NCI-H1105 (cell line): ENCODE measurements around the gene MUC6.
"Not testable (repeated sequence)": the region's sequence is repeated elsewhere in the genome, so short reads cannot be mapped to it uniquely, and the experiment has no call there.

Source experiments
- DNase-seq: peaks from one replicate; lab custom pipeline; 2025; lab: John Stamatoyannopoulos, UW

MUC6 gene

GRCh38 chr11:985848-986247 is 50.7 kb downstream of the MUC6 start:
- no peak for DNase-seq

DNA sequence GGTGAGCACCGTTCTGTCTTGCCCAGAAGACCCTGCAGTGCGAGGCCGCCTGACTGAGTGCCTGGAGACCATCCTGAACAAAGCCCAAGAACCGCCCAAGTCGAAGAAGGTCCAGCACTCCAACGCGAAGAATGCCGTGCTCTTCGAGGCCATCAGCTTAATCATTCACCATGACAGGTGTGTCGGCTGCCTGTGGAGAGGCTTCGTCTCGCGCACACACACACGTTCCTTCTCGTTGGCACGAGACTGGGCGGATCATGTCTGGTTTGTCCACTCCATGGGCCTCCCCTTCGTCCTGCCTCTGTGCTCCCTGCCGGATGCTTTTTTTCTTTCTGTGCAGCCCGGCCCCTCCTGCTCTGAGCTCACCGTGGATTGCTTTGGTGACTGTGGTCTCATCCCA is 51.1 kb downstream of the MUC6 start:
- DNase-seq: no peak

GRCh38 chr11:984546-984945 is 52.0 kb downstream of the MUC6 start:
- DNase-seq: no peak

DNA sequence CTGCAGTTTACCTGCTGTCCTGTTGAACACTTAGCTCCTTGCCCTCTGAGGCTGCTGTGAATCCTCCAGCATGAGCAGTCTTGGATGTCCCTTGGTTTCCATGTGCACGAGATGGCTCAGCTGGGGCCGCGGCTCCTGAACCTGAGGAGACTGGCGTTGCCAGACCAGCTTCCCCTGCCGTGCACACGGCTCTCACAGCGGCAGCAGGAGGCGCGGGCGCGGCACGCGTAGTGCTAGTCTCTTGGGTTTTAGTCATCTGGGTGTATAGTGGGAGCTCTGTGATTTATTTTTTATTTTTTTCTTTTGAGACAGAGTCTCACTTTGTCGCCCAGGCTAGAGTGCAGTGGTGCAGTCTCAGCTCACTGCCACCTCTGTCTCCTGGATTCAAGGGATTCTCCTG is 54.8 kb downstream of the MUC6 start:
- DNase-seq: no peak

DNA sequence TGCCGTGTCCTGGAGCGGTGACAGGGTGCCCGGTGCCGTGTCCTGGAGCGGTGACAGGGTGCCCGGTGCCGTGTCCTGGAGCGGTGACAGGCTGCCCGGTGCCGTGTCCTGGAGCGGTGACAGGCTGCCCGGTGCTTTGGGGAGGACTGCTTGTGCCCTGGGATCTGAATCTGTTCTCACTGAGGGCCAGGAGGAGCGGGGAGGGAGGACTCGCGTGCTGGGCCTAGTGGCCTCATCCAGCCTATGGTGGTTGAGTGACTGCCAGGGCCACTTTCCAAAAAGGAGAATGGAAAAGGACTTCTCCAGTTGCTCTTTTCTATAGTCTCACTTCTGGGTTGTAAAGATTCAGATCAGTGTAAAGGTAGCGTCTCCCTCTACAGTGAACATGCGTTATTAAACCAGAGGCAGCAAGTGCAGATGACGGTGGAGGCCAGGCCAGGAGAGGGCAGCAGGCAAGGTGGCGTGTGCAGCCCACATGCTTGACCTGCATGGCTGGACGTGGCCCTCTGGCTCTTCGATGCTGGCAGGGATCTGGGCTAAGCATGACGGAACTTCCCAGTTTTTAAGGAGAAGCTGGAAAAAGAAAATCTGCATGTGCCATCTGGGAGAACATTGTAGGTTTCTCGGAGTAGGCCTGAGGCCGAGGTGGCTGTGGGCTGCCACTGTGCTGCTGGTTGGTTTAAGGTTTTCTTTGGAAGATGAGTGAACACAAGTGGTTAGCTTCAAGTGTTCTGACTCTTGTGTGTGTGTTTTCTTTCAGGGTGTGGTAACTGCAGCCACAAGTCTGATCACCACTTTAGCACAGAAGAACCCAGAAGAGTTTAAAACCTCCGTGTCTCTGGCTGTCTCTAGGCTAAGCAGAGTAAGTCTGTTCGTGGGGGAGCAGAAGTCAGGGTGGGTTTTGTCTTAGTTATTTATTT is 55.8 kb downstream of the MUC6 start:
- DNase-seq: no peak

- no peak for DNase-seq
Measured at GRCh38 chr11:978781-979180, 57.7 kb downstream of the MUC6 start.

DNA sequence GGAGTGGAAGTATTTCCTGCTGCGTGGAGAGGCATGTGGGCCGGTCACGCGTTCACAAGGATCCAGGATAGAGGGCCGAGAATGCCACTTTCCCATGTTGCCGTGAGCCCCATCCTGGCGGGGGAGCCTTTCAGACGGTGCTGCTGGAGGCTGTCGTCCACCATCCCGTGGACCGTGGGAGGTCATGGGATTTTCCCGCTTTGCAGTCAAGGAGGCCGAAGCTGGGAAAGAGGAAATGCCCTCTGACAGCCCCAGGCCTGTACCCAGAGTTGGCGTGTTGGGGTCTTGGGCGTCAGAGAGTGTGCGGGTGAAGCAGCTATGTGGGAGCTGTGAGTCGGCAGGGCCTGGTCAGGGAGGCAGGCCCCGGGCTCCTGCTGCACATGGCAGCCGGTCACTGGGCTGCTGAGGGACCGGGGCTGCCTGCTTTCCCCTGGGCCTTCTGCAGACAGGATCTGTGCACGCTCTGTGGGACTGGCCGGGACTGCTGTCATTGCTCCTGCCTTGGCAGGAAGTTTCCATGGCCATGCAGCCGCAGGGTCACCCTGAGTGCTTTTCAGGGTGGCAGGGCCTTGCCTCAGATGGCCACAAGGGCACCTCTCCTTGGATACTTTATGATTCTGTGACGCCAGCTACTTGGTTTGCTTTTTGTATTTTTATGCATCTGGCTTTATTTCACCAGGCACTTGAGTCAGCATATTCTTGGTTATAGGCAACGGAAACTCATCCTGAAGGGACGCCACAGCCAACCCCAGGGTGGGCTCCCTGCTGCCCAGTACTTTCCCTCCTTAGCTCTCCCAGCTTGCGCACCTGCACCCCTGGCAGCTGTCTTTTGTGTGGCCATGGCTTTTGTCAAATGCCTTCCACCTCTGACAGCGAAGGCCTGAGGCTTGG is 58.4 kb downstream of the MUC6 start:
- no peak for DNase-seq

GRCh38 chr11:976431-977160 is 59.9 kb downstream of the MUC6 start:
- DNase-seq: no peak

DNA sequence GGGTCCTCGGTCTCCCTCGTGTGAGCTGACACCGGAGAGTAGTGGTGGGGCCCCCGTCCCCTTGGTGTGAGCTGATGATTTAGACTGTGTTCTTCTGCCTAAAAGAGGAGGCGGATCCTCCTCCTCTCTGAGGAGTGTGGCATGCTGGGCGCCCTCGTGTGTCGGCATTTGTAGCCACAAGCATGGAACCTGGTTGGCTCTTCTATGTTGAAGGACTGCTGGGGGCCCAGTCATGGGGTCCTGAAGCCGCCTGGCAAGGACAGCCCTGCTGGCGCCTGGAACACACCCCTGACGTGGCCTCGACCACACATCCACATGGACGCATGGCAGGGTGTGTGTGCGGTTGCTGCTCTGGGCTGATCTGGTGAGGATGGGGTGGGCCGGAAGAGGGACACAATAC is 60.7 kb downstream of the MUC6 start:
- no peak for DNase-seq

- not testable (repeated sequence) for DNase-seq
Measured at GRCh38 chr11:975376-975775, 61.1 kb downstream of the MUC6 start.

DNA sequence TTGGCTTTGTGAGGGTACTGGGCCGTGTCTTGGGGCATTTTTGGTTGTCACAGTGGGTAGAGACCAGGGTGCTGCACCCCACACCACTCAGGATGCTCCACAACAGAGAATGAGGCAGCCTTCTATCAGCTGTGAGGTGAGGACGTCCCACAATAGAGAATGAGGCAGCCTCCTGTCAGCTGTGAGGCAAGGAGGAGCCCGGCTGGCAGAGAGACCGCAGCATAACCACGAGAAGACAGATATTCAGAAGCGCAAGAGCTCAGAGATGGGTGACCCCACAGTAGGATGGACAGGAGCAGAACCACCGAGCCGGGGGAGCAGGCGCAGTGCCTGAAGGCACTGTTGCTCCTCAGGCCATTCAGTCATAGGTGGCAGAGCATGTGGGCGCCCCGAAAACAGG is 63.3 kb downstream of the MUC6 start:
- no peak for DNase-seq

- no peak for DNase-seq
Measured at GRCh38 chr11:972523-973211, 63.9 kb downstream of the MUC6 start.

GRCh38 chr11:971731-972365 is 64.7 kb downstream of the MUC6 start:
- DNase-seq: no peak

GRCh38 chr11:971092-971690 is 65.3 kb downstream of the MUC6 start:
- no peak for DNase-seq

DNA sequence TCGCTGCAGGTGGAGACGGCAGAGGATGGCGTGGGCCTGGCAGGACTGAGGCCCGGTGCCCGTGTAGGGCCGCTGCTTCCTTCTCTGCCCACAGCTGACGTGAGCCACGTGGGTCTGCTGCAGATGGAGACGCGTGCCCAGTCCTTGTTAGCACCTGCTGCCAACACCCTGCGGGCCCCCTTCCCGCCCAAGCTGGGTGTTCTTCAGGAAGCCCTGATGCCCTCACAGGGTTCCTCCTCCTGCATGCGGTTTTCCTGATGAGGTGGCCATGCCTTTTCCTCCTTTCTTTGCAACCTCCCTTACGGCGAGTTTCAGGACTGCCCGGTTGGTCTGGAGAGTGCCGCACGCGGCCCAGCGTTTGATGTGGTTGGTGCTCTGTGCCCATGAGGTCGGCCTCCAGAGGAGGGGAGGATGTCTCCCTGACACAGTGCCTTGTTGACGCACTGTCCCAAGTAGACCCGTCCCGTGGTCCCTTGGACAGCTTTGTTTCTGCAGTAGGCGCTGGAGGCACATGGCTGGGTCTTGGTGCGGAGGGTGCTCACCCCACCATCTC is 66.1 kb downstream of the MUC6 start:
- no peak for DNase-seq

DNA sequence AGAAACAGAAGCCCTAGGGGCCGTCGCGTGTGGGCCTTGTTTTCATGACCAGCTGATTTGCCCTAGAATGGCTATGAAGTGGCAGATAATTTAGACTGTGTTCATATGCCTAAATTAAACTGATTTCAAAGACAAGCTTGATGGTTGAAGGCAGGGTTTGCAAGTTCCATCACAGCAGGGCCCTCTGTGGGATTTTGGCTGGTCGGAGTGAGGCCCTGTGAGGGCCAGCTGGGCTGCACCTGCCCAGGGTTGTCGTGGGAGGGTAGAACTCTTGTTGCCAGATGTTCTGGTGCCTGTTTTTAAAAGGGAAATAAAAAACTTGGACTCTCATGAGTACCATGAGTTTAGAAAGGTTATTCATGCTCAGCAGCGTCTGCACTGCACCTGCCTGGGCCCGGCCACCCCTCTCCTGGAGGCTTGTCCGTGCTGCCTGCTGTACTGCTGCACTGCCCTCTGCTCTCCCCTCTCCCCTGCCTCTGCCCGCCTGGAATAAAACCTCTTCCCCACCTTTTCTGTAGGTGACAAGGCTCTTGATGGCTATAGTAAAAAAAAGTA is 66.8 kb downstream of the MUC6 start:
- DNase-seq: no peak

- no peak for DNase-seq
Measured at GRCh38 chr11:968822-969221, 67.7 kb downstream of the MUC6 start.

DNA sequence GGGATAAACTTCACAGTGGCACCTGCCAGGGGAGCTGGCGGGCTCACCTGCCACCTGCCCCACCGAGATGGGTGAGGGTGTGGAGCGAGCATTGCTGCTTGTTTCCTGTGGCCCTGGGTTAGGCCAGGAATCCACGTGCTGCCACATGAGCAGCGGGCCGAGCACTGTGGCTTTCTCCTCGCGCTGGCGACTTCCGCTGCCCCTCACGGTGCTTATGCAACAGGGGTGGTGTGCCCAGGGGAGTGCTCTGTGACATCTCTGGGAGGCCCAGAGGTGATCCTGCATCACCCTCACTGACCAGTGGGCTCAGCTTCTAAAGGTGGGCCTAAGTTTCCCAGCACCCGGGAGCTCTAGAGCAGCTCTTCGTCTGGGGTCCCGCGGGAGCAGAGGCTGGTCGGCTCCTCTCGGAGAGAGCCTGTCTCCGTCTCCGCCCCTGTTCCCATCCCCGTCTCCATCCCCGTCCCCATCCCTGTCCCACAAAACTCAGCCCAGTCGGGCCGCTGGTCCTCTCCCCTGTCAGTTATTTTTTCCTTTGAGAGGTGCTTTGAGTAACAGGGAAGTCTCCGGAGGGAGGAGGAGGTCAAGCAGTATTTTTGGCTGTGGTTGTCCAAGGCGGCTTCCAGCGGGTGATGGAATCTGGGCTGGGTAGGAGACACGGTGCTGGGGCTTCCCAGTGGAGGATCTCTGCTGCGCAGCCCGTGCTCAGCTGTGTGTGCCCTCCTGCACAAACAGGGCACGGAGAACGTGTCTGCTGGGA is 68.3 kb downstream of the MUC6 start:
- DNase-seq: no peak

DNA sequence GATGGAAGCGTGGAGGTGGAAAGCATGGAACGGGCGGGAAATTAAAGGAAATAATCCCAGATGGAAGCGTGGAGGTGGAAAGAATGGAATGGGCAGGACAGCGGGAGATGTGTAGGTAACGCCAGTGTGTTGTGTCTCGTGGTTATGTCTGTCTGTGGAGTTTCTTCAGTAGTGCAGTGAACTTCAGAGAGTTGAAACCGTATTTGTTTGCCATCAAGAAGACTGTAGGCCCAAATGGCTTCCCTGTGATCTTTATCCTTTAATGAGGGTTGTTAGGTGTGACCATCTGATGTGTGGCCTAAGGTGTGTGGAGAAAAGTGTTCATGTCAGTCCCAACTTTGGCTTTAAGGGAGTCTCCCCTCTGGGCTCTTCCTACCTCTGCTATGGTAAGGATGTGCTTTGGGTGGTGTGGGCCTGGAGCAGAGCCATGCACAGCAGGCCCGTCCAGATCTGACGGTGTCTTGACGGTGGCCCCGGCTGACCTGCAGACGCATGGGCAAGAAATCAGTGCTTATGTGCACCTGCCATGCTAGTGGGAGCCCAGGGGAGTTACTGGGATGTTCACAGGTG is 71.2 kb downstream of the MUC6 start:
- DNase-seq: no peak
